Activated T-cell treated with anti-CD3 and anti-CD28 coated beads for 24 hours (primary cell): Measurements from ENCODE around the gene MCM3AP.
"Not testable (repeated sequence)": the region's sequence is repeated elsewhere in the genome, so short reads cannot be mapped to it uniquely, and the experiment has no call there.

Experiments
- DNase-seq: peaks from one replicate; pipeline ENCODE4 v3.0.0-alpha.2; 2020; ENCODE audit warnings: low read depth

Gene MCM3AP

DNA sequence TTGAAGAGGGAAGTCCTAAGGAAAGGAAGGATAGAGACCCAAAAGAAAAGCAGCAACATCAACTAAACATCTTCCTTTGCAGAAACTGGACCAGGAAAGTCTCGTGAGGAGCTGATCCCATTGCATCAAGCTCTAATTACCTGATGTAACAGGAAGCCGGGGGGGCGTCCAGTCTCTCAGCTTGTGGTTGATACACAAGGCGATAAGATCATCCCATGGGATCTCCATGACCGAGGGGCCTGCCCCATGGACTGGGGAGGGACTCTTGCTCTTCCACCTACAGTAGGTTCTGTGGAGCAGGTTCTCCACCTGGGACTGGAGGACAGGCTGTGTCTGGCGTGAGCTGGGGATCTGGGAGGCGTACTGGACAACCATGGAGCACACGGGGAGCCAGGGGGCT is 42.1 kb downstream of the MCM3AP start:
- no peak for DNase-seq

DNA sequence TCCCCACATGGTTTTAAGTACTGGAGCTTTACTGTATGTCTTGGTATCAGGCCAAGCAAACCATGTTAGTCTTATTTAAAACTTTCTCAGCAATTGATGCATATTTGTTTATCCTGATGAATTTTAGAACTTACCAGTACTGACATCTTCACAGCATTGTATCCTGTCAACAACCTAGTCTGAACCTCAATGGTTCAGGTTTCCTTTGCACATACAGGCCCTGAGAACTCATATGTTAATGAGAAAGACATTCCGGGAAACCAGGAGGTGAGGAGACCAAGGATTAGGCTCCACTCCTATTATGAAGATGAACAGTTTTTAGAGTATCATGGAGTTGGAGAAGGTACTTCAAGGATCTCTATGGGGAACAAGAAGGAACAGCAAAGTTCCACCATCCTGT is 43.8 kb downstream of the MCM3AP start:
- DNase-seq: not testable (repeated sequence)

DNA sequence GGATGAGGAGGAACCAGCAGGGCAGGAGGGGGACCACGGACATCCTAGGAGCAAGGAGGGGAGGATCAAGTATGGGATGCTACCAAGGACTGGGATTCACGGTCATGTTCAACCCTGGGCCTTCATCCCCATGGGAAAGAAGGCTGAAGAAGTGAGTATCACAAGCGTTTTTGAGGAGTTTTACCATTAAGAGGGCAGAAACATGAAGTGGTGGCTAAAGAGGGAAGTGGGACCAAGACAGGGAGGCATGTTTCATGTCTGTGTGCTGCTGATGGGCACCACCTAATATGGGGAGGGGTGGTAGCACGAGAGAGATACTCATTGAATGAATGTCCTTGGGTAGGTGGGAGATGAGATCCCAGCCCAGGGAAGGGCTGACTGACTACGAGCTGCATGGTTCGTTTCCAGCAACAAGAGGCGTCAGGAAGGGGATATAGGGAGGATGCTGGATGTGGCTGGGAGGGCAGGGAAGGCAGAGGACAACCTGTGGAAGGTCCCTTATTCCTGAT is 45.5 kb downstream of the MCM3AP start:
- no peak for DNase-seq

DNA sequence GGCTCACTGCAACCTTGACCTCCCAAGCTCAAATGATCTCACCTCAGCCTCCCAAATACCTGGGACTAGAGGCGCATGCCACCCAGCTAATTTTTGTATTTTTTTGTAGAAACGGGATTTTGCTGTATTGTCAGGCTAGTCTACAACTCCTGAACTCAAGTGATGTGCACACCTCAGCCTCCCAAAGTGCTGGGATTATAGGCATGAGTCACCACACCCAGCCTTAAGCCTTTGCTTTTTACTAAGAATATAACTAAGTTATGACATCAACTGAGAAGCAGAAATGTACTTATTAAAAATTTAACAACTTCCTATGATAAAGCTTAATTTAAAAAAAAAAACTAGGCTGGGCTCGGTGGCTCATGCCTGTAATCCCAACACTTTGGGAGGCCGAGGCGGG is 47.9 kb downstream of the MCM3AP start:
- DNase-seq: no peak

DNA sequence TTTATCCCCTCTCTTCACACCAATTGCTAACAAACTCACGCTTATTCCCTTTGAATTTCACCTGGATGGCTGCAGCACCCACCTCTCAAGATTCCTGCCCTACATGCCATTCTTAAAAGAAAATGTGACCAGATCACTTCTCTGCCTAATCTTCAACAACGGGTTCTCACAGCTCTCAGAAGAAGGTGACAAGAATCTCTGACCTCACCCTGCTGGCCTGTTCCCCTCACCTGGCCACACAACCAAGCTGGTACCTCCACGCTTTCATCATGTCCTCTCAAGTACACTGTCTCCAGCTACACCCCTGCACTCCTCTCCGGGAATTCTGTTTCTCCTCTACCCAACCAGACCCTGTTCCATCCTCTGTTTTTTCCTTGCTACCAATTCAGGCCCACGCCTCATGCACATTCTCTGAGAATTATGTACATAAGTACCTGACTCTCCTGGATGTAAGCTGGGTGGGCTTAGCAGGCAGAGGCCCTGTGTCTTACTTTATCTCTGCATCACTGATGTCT is 50.9 kb downstream of the MCM3AP start:
- DNase-seq: no peak

DNA sequence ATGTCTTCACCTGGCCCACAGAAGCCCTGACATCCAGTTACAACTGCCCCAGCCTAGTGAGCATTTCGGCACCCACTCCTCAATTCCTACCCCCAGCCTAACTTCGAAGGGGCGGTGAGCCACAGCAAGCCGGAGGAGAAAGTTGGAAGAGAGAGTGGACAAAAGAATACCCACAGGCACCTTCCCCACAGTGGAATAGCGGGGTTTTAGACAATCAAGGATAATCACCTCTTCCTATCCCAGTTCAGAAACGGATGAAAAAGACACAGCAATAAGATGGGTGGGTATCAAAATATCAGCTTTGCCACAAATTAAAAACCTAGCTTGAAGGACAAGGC is 55.5 kb downstream of the MCM3AP start:
- DNase-seq: no peak

DNA sequence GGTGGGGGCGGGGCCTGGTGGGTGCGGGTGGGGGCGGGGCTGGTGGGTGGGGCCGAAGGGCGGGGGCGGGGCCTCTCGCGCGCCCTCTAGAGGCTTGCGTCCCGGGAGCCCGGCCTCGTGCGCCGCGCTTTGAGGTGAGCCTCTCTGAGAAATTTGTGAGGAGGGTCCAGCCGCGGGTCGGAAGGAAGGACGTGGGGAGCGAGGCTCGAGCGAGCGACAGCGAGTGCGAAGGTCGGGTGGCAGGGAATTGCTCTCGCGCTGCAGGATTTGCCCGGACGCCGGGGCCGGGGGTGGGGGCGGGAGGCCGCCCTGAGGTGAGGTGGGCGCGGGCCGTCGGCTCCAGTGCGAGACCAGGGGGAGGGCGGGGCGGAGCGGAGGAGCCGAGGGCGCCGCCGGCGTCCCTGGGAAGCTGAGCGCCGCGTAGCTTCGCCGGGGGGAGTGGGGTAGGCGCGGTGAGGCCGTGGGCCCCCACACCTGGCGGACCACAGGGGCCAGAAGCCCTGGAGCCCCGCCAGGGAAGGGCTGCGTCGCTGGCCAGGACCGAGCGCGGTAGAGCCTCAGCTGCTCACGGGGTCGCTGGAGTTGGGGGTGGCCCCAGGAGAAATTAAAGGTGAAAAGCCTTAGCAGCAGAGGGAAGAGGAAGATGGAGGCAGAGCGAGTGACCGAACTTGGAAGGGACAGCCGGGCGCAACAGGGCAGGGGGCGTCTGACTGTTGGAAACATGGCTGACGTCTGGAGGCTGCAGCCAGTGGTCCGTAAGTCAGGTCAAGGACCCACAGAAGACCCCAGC is 56.1 kb downstream of the MCM3AP start:
- DNase-seq: no peak

DNA sequence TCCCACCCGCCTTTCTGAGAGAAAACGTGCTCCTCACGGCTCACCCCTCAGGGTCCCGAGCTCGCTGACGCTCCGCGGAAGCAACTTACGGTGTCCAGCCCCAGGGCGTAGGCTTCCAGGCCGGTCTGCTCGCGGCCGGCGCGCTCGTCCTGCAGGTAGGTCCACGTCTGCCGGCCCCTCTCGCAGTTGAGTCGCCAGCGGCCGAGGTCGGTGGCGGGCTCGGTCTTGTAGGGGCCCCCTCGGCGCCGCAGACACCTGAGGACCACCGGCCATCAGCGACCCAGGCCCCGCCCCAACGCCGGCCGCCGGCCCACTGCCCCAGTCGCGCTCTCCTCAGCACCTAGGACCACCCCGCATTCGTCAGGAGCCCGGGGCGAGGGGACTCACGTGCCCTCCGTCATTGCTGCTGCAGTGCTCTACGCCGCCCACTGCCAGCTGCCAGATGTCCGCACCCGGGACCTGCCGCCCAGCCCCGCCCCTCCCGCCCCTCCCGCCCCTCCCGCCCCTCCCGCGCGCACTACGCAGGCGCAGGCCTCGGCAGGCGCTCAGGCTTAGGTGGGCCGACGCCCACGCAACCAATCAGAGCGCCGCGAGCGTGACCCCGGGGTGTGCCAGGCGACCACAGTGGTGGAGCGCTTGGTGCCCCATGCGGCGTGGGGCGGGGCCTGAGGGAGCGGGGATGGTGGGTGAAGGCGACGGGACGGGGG is 56.9 kb downstream of the MCM3AP start, which contains the start of gene LSS:
Gene LSS (minus strand): TSS at position 430 of the 707 bp plus-strand sequence. CDS start 29 bp downstream, at position 401.
- peak; percentile 93 for DNase-seq

DNA sequence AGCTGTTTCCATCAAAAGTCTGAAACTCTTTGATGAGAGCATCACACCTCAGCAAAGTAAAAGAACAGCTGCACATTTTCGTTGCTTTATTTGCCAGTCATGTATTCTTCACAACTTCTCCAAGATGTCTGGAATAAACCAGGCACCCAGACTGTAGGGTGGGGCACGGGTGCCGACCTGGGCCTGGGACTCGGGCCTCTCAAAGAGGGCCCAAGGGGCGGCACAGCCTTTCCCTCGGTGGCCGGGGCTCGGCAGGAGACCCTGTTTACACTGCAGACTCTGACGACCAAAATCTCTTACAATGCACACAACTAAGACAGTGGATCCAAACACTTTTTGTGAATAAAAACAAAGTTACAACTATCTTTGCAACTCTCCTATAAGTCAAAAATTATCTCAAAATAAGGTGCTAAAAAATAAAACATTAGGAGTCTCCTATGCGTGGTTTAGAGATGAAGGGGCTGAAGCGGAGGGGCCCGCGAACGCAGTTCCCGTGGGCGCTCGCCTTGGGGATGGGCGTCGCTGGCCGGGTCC is 57.5 kb downstream of the MCM3AP start:
- DNase-seq: no peak

DNA sequence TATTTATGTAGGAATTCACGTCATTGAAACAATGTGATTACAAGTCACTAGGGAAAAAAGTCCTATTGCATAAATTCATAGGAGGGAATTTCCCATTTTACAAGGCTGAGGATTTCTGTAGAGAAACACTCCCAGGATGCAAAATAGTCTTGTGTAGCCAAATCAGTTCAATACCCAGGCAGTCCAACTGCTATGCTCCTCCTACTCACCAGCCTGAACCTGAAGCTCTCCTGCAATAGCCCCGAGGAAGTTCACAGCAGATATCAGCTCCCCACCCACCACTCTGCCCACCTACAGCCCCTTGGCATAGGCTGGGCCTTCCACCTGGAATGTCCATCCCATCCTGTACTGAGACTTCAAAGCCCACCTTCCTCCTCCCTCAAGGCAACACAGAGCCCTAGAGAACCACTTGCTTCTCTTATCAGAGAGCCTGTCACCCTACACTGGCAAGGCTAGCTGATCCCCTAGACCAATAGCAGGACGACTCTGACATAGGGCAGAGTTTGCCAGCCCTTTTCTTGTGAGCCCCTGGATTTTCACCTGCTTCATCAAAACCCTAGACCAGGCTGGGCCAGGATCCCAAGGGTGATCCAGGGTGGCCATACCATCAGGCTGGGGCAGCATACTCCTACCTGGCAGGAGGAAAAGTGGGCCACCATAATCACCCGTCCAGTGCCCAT is 58.4 kb downstream of the MCM3AP start:
- DNase-seq: no peak

DNA sequence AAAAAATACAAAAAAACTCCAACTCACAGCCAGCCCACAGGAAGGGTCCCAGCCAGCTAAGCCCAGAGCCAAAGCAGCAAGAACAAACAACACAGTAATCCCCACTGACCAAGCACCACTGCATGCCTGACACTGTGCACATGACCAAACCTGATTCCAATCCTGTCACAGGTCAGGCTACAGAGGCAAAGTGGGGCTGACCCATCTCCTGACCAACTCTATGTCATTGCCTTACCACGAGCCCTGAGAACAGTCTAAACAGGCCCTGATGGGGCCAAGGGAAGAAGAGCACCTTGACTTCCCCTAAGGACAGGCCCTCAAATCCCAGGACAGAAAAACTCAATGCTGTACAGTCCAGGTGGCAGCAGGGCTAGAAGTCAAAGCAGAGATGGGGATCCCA is 59.3 kb downstream of the MCM3AP start:
- no peak for DNase-seq

DNA sequence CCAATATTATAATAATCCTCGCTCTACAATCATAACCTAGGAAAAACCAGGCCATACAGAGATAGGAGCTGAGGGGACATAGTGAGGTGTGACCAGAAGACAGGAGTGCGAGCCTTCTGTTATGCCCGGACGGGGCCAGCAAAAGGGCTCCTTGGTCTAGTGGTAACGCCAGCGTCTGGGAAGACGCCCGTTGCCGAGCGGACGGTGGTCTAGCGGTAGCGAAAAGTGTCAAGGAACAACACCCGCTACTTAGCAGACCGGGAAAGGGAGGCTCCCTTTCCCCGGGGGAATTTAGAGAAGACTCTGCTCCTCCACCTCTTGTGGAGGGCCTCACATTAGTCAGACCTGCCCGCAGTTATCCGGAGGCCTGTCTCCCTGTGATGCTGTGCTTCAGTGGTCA is 61.8 kb downstream of the MCM3AP start:
- not testable (repeated sequence) for DNase-seq

DNA sequence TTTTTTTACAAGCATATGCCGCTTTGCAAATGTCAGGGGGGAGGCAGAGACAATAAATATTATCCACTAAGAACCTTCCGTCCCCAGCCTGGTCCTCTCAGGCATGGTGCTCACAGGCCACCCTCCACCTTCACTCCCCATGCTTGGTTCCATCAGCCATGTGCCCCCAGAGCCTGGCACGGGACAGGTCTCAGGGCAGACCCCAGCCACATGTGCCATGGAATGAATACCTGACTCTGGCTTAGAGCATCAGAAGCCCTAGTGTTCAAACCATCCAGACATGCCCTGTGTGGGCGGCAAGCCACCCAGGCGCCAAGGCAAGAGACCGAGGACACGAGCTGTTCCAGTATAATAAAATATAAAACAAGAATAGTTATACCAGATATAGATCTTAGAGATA is 62.2 kb downstream of the MCM3AP start:
- no peak for DNase-seq

DNA sequence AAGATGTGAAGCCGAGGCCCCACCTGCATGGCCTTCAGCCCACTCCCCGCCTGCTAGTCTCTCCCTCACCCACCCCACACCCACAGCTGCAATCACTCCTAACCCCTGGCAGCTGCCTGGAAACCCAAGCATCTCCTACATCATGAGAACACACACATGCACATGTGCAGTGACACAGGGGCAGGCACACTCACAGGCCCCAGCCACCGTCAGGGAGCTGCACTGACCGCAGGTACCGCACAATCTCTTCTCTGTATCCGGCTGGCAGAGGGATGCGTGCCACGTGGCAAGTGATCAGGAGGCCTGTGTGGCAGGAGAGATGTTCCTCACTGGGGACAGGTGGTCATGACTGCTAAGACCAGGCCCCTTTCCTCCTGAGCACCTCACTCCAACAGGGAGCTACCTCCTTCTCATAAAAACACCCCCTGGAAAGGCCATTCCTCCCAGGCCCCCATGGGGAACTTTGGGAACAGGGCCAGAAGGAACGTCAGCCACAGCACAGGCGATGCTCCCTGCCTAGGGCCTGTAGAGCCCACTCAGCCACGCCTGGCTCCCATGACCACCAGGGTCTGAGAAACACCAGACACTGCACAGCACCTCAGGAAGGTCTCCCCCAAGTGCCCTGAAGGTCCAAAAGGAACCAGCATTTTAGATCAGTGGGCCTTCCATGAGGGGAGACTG is 62.8 kb downstream of the MCM3AP start:
- DNase-seq: no peak

DNA sequence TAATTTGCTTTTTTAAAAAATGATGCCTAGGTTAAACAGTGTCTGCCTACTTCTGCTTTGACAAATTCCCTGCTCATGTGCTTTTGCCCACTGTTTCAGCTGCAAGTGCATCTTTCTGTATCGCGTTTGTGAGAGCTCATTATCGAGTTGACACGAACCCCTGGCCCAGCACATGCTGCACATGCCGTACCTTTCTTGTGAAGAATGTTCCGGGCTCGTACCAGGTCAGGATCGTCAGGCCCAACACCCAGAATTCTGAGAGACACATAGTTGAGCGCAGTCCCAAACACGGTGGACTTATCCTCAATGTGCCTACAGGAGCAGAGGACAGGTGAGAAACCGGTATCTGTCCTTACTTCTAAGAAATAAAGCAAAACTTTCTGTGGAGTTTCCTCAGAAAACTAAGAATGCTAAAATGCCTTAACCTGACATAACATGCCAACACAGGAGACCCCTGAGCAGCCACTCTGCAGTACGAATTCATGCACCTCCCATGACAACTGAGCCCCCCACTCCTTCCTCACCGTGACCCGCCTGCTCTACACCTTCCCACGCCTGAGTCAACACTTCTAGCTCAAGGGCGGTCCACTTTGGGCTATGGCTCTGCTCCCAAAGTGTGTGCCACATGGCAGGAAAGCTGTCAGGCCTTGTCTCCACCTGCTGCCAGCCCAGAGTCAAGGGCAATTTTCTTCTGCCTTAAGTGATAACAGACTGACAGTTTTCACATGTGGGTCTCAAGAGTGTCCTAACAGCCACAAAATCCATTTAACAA is 63.6 kb downstream of the MCM3AP start:
- no peak for DNase-seq

DNA sequence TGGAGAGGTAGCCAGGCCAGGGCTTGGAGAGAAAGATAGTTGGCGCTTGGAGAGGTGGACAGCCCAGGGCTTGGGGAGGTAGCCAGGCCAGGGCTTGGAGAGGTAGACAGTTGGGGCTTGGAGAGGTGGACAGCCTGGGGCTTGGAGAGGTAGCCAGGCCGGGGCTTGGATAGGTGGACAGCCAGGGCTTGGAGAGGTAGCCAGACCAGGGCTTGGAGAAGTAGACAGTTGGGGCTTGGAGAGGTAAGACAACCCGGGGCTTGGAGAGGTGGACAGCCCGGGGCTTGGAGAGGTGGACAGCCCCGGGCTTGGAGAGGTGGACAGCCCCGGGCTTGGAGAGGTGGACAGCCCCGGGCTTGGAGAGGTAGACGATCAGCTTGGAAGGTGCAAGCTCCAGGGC is 64.6 kb downstream of the MCM3AP start:
- DNase-seq: no peak

DNA sequence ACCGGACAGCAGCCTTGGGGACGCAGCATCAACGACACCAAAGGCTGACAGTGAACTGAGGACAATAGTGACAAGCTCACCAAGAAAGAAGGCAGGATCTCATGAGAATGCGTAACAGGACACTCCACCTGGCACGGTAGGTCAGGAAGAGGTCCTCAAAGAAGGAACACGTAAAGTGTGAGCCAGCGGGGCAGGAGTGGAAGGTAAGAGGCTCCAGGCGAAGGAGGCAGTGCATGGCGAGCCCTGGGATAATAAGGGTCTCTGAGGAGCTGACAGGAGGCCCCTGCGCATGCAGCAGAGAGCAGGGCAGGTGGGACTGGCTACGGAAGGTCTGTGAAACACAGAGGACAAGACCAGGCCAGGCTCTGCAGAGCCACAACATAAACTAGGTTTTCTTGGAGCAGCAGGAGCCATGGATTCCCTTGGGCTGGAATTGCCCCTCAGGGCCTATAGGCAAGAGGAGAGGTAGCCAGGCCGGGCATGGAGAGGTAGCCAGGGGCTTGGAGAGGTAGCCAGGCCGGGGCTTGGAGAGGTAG is 65.1 kb downstream of the MCM3AP start:
- DNase-seq: no peak

DNA sequence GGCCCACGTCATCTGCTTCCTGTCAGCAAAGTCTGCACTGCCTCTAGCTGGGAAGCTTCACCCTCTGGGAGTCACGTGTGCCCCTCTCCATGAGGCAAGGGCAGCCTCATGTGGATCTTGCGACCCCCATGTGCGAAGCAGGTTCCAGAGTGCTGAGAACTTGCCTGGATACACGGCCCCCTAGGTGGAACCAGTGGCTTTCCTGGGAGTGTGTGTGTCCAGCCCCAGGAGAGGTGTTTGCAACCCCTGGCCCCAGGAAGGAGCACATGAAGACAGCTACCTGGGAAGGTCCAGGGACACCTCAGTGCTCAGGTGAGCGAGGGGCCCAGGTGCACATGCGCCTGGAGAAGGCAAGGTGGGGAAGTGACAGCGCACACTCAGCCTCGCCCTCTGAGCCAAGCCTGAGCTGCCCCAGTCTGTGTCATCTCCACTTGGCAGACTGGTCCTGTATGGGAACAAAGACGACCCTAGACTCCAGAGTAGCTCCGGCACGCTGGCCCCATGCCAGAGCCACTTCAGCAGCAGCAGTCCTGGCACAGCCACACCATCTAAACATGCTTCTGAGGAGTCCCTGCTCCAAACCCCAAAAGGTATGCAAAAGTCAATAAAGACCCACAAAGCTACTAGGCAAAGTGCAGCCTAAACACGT is 65.7 kb downstream of the MCM3AP start:
- DNase-seq: no peak

DNA sequence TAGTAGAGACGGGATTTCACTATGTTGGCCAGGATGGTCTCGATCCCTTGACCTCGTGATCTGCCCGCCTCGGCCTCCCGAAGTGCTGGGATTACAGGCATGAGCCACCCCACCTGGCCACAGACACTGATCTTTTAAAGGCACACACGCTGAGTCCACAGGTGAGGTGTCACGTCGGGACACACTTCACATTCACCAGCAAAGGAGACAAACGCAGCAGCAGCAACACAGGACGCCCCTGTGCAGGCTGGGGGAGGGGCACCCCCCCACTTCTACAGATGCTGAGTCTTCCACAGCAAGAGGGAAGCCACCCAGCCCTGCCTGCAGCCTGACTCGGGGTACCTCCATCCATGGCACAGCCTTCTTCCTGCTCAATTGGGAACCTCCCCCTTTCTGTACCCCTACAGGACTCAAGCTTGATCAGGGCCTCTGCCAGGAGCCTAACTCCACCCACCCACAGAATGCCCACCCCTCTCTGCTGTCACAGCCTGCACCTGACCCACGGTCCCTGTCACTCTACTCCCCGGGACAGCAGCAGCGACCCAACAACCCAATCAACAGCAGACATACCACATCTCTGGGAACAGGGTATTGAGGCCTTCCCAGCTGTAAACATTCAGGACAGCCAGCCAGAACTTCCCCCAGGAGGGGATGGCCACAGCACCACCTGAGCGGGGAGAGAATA is 66.4 kb downstream of the MCM3AP start:
- no peak for DNase-seq
